ENCODE measurements around the gene SMIM14.
"Not testable (repeated sequence)": the region's sequence is repeated elsewhere in the genome, so short reads cannot be mapped to it uniquely, and the experiment has no call there.

The SMIM14 gene

GRCh38 chr4:39642885-39643552 lies 4.4 kb upstream of the SMIM14 start:
- no peak for DNase-seq (ENCODE audit: low spot score)

GRCh38 chr4:39641451-39641850 lies 2.8 kb upstream of the SMIM14 start:
- no peak for DNase-seq (ENCODE audit: low spot score)

DNA sequence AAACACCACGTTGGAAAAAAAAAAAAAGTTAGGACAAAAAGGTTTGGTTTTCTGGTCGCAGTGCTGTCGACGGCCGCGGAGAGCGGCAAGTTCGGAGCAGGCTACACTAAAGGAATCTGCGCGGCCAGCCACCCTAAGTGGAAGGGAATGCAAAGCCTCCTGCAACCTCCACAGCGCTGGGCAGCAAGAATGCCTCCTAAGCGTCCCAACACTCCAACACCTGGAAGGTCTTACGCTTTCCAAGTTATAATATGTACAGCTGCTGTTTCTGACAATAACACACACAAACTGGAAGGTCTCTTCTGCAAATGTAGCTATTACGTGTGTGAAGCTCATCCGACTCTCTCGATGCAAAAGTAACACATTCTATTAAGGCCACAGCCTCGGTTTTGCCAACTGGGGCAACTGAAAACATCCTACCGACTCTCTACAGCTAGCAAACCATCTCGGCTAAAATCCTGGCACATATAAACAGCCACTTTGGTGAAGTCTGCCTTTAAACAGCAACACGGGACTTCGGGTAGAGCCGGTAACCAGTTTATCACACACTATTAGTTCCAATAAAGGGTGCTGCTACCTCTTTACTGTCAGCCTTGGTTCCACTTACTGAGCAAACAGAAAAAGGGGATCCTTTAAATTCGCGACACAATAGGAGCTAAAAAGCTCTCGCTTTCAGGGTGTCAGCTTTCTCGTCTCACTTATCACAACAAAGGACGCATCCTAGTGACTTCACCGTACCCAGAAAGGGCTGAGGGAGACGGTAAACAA lies 895 bp downstream of the SMIM14 start:
- DNase-seq (ENCODE audit: low spot score), result no peak

- DNase-seq (ENCODE audit: low spot score), result no peak
These were observed 1.5 kb downstream of the SMIM14 start for GRCh38 chr4:39637221-39637585.

DNA sequence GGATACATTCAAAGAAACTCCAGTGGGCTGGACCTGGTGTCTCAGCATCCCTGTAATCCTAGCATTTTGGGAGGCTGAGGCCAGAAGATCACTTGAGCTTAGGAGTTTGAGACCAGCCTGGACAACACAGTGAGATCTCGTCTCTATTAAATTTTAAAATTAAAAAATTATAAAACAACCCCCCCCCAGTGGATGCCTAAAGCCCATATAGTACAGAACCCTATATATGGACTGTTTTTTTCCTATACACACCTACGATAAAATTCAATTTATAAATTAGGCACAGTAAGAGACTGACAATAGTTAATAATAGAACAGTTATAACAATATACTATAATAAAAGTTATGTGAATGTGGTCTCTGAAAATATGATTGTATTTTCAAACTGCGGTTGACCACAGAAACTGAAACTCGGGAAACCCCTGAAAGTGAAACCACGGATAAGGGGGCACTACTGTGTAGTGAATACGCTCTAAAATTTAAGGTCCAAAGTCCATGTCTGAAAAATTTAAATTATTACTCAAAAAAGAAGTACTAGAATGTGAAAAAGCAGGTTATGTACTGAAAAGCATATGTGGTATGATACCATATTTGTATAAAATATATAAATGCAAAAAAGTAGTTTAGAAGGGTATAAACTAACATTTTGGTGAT lies 2.0 kb downstream of the SMIM14 start:
- DNase-seq (ENCODE audit: low spot score), result no peak

GRCh38 chr4:39635023-39635422 lies 3.6 kb downstream of the SMIM14 start:
- no peak for DNase-seq (ENCODE audit: low spot score)

DNA sequence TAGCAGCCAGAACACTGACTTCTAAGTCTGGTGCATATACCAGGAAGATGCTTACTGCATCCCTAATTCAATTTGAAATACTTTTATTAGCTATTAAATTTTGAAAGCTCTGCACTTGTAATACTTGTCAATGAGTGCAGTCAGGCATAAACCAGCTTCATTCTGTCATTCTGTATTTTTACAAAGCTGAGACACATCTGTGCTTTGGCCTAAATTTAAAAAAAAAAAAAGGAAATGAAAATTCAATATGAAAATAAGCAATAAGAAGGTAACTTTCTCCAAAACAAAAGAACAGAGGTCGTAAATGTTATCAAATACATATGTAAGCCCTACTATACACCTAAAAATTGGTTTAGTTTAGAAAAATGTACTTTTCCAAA lies 7.0 kb downstream of the SMIM14 start:
- DNase-seq (ENCODE audit: low spot score), result no peak

- DNase-seq (ENCODE audit: low spot score), result no peak
These were observed 11.3 kb downstream of the SMIM14 start for GRCh38 chr4:39627413-39627812.

DNA sequence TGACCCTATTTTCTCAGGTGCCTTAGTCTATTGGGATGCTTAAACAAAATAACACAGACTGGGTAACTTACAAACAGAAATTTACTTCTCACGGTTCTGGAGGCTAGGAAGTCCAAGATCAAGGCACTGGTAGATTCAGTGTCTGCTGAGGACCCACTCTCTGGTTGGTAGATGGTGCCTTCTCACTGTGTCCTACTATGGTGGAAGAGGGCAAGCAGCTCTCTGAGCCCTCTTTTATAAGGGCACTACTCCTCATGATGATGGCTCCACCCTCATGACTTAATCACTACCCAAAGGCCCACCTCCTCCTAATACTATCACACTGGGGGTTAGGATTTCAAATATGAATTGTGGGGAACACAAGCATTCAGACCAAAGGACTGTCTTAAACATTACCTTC lies 11.8 kb downstream of the SMIM14 start:
- no peak for DNase-seq (ENCODE audit: low spot score)

DNA sequence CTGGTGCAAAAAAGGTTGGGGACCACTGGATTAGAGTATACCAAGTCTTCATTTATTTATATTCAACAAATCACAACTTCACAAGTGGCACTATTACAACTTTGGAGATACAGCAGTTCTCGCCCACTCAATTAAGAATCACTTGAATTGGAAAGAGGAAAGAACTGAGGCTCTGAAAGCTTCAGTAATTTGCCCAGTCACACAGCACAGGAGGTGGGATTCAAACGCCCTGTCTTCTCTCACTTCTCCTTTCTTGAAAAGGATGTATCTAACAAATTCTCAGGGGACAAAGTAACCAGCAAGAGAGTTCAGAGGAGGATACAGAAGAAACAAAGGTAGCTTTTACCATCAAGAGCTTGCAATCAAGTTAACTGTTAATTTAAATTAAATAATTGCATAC lies 12.4 kb downstream of the SMIM14 start:
- no peak for DNase-seq (ENCODE audit: low spot score)

- DNase-seq (ENCODE audit: low spot score), result no peak
These were observed 17.1 kb downstream of the SMIM14 start for GRCh38 chr4:39621582-39621981.

- DNase-seq (ENCODE audit: low spot score), result no peak
These were observed 17.9 kb downstream of the SMIM14 start for GRCh38 chr4:39620551-39621313.

GRCh38 chr4:39617534-39617933 lies 21.1 kb downstream of the SMIM14 start:
- DNase-seq (ENCODE audit: low spot score), result no peak

- no peak for DNase-seq (ENCODE audit: low spot score)
These were observed 22.0 kb downstream of the SMIM14 start for GRCh38 chr4:39616651-39617050.

GRCh38 chr4:39616112-39616511 lies 22.6 kb downstream of the SMIM14 start:
- not testable (repeated sequence) for DNase-seq (ENCODE audit: low spot score)

GRCh38 chr4:39614487-39615162 lies 24.0 kb downstream of the SMIM14 start:
- DNase-seq (ENCODE audit: low spot score), result no peak

GRCh38 chr4:39613093-39613656 lies 25.5 kb downstream of the SMIM14 start:
- DNase-seq (ENCODE audit: low spot score), result no peak

DNA sequence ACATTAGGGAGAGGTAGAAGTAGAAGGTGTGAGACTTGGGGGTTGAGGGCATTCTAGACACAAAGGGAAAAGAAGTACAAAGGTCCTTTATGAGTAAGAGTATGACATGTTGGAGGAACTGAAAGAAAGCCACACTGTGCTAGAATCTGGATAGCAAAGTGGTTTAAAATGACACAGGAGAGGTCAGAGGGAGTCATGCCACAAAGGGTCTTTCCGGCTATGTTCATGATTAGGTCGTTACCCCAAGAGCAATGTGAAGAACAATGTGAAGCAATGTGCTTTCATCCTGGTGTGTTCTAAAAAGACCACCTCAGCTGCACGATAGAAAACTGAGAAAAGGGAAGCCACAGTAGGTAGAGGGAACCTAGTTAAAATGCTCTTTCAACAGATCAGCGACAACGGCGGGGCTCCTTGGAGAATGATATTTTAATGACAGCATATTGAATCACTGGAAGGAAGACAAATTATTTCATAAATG lies 29.2 kb downstream of the SMIM14 start:
- DNase-seq (ENCODE audit: low spot score), result peak; percentile 7

- DNase-seq (ENCODE audit: low spot score), result no peak
These were observed 30.2 kb downstream of the SMIM14 start for GRCh38 chr4:39608451-39608850.

DNA sequence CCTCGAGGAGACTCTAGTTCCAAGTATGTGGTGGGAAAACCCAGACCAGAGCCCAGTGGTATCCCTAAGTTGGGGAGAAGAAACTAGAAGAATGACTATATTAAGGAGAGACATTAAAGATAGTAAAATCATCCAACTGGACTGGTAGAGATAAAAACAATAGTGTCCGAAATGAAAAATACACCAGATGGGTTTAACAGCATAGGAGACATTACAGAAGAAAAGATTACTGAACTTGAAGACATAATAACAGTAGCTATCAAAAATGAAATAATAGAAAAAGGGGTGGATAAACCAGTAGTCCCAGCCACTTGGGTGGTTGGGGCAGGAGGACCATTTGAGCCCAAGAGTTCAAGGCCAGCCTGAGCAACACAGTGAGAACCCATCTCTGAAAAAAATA lies 31.9 kb downstream of the SMIM14 start:
- DNase-seq (ENCODE audit: low spot score), result no peak

DNA sequence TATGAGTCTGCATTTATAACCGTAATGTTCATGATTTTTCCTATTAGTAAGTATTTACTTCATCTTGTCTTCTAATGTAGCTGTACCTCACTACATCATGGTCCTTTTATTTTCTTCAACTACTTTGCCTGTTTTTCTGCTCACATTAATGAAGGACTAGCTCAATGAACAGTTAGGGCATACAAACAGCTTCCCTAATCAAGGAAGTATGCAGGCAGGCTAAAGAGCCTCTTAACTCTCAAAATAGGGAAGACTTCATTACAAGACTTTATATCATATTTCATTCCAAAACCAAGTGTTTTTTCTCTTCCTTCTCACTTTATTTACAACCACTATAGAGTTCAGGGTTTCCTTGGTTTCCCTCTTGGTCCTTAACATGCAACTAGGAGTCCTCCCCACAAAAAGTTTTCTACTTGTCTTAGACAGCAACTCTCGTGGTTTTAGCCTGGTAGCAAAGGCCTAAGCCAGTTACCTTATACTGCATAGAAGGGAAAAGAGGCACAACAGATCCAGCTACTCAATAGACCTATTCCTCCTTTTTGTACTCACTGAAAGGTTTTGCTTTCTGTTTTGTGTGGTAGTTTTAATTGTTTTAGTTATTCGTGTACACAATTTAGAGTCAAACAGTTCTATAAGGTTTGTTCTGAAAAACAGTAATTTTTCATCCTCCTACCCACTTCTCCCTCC lies 40.8 kb downstream of the SMIM14 start:
- DNase-seq (ENCODE audit: low spot score), result no peak

Measured in activated CD4-positive, alpha-beta T cell treated with anti-CD3 and anti-CD28 coated beads, Interleukin-2, Interleukin-4, amounts not matched to agents 100 ng/mL and 50 ng/mL, durations not matched to agents 16 hours and 8 hours (primary cell).